Cardiac atrium fibroblast (primary cell): ENCODE data around the gene OTOL1. TPM values are rescaled to one million over a fixed set of nuclear protein-coding genes. Genes with fewer than 3 reads are reported as not detected.

ENCODE experiments used
- total RNA-seq: library from RNA; depleted of rRNA; stranded (reverse); fragments of >200 nt; gene quantifications from 2 replicates; pipeline ENCODE4 v1.2.3, GENCODE V29; 2015

OTOL1 gene
- not detected in 2 replicates for total RNA-seq

DNA sequence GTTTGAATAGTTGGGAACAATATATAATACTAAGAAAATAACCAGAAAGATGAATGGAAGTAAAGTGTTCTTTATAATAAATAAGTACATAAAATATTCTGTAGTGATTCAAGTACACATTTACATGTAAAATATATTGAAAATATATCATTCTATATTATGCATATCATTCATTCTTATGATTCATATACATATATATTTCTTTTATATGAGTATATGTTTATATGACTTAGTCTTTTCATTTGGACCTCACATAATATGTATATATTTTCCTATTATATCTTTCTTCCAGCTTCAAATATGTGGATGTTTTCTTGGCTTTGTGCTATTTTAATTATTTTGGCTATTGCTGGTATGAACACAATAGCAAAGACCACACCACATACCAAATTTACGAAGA lies at the start of gene OTOL1:
OTOL1 (plus strand) TSS at position 301 of the 400 bp plus-strand sequence; CDS start at position 301, 0 bp downstream.

Other genes with a start within 250 kb of the OTOL1 start
- not detected in 2 replicates for gene SPTSSB, start 125.3 kb upstream of the OTOL1 start, total RNA-seq